T47D (cell line): ENCODE measurements around the gene ATG9B.

Experiments used
- DNase-seq, 2 experiments: peaks; one replicate each; pipeline versions ENCODE4 v3.0.0 to v3.0.0-alpha.2; 2011 to 2012; ENCODE audit warnings: low read depth in 1 of 2, low spot score in 1 of 2
- JUND ChIP-seq: IDR thresholded peaks from 2 replicates; pipeline ENCODE4 v1.6.1; 2012; ENCODE audit warnings: low read depth
- in situ Hi-C: cut with HindIII; loops from 2 replicates; pipeline ENCODE4 v1.10.0; 2016; ENCODE audit warnings: low sequenced_read_pairs, low pct_unique_long_range_greater_than_20kb

Gene ATG9B

GRCh38 chr7:150969475-150969874 lies 54.8 kb downstream of the ATG9B start:
- TF ChIP-seq JUND: no peak
- no peak for DNase-seq
- in situ Hi-C loops: no loop called here

- no peak for TF ChIP-seq JUND
- no peak for DNase-seq
- in situ Hi-C loops: no loop called here
Observed at GRCh38 chr7:150968734-150969372, 55.4 kb downstream of the ATG9B start.

- TF ChIP-seq JUND: no peak
- in situ Hi-C loops: no loop called here
- DNase-seq: no peak
Observed at GRCh38 chr7:150968056-150968733, 56.1 kb downstream of the ATG9B start.

- DNase-seq: no peak
- TF ChIP-seq JUND: no peak
- in situ Hi-C loops: no loop called here
Observed at GRCh38 chr7:150967349-150967748, 56.9 kb downstream of the ATG9B start.

GRCh38 chr7:150966002-150966401 lies 58.3 kb downstream of the ATG9B start:
- TF ChIP-seq JUND: no peak
- in situ Hi-C loops: no loop called here
- no peak for DNase-seq

- no peak for DNase-seq
- no peak for TF ChIP-seq JUND
- in situ Hi-C loops: no loop called here
Observed at GRCh38 chr7:150965273-150965830, 58.9 kb downstream of the ATG9B start.
